Trophoblast cell (in vitro differentiated cells and primary cell): Measurements from ENCODE around the gene GINS2.

Experiments
- DNase-seq, 2 donors: peaks; one replicate each; pipeline ENCODE4 v3.0.0-alpha.2; 2016
- H2AFZ ChIP-seq: 2 replicates; pipeline ENCODE4 v1.6.1; 2013; ENCODE audit warnings: low read length, moderate library complexity, mild to moderate bottlenecking; ENCODE audit not compliant: insufficient read depth, poor library complexity
- H2AK5ac ChIP-seq: 2 replicates; pipeline ENCODE4 v1.6.1; 2013; ENCODE audit warnings: mild to moderate bottlenecking, low read length
- H2BK120ac ChIP-seq: 2 replicates; pipeline ENCODE4 v1.6.1; 2013; ENCODE audit warnings: low read length, mild to moderate bottlenecking, moderate library complexity; ENCODE audit not compliant: insufficient read depth, poor library complexity
- H2BK12ac ChIP-seq: 2 replicates; pipeline ENCODE4 v1.6.1; 2013; ENCODE audit warnings: mild to moderate bottlenecking, low read length, moderate library complexity
- H2BK5ac ChIP-seq: 2 replicates; pipeline ENCODE4 v1.6.1; 2013; ENCODE audit warnings: low read length, low read depth, moderate library complexity, mild to moderate bottlenecking; ENCODE audit not compliant: poor library complexity
- H3K14ac ChIP-seq: 2 replicates; pipeline ENCODE4 v1.6.1; 2013; ENCODE audit warnings: mild to moderate bottlenecking, low read length
- H3K18ac ChIP-seq: 2 replicates; pipeline ENCODE4 v1.6.1; 2013; ENCODE audit warnings: mild to moderate bottlenecking, low read length
- H3K23ac ChIP-seq: 2 replicates; pipeline ENCODE4 v1.6.1; 2013; ENCODE audit warnings: low read length
- H3K27ac ChIP-seq: 2 replicates; pipeline ENCODE4 v1.5.1; 2013; ENCODE audit warnings: low read depth, mild to moderate bottlenecking, inconsistent platforms, low read length, moderate library complexity
- H3K27me3 ChIP-seq: 2 replicates; pipeline ENCODE4 v1.6.1; 2013; ENCODE audit warnings: inconsistent platforms, mild to moderate bottlenecking, low read length, moderate library complexity; ENCODE audit not compliant: insufficient read depth
- H3K36me3 ChIP-seq, 2 experiments: 1 replicate in 1 of 2; 2 replicates in 1 of 2; pipeline ENCODE4 v1.6.1; 2013; ENCODE audit warnings: low read length in 2 of 2, mild to moderate bottlenecking in 2 of 2, moderate library complexity in 1 of 2; ENCODE audit not compliant: insufficient read depth in 2 of 2, control insufficient read depth in 1 of 2
- H3K4ac ChIP-seq: 2 replicates; pipeline ENCODE4 v1.6.1; 2013; ENCODE audit warnings: low read depth, mild to moderate bottlenecking, low read length, moderate library complexity
- H3K4me1 ChIP-seq, 2 experiments: 1 replicate in 1 of 2; 2 replicates in 1 of 2; pipeline ENCODE4 v1.6.1; 2013; ENCODE audit warnings: low read length in 2 of 2, mild to moderate bottlenecking in 2 of 2, moderate library complexity in 1 of 2; ENCODE audit not compliant: insufficient read depth in 2 of 2, control insufficient read depth in 1 of 2
- H3K4me2 ChIP-seq: 2 replicates; pipeline ENCODE4 v1.6.1; 2013; ENCODE audit warnings: inconsistent platforms, mild to moderate bottlenecking, low read length, moderate library complexity
- H3K4me3 ChIP-seq: 2 replicates; pipeline ENCODE4 v1.5.1; 2013; ENCODE audit warnings: mild to moderate bottlenecking, low read depth, low read length, inconsistent platforms
- H3K79me1 ChIP-seq: one replicate; pipeline ENCODE4 v1.6.1; 2013; ENCODE audit warnings: low read length
- H3K79me2 ChIP-seq: 2 replicates; pipeline ENCODE4 v1.6.1; 2013; ENCODE audit warnings: low read length, mild to moderate bottlenecking; ENCODE audit not compliant: control insufficient read depth, insufficient read depth, poor library complexity
- H3K9ac ChIP-seq: 2 replicates; pipeline ENCODE4 v1.6.1; 2013; ENCODE audit warnings: mild to moderate bottlenecking, low read length
- H3K9me3 ChIP-seq: 2 replicates; pipeline ENCODE4 v1.6.1; 2013; ENCODE audit warnings: low read depth, mild to moderate bottlenecking, control low read depth, inconsistent platforms, low read length; ENCODE audit not compliant: insufficient read depth
- H4K12ac ChIP-seq: 2 replicates; pipeline ENCODE4 v1.6.1; 2013; ENCODE audit warnings: low read depth, mild to moderate bottlenecking, low read length, moderate library complexity
- H4K8ac ChIP-seq: 2 replicates; pipeline ENCODE4 v1.6.1; 2013; ENCODE audit warnings: low read depth, mild to moderate bottlenecking, low read length, moderate library complexity
- H4K91ac ChIP-seq: one replicate; pipeline ENCODE4 v1.6.1; 2013; ENCODE audit warnings: low read depth, mild to moderate bottlenecking, low read length, moderate library complexity
- WGBS: extraction: QIAGEN DNeasy Blood & Tissue Kit; methylation state at CpG from one replicate; pipeline ENCODE4 v1.1.7; 2013; ENCODE audit warnings: missing lambda C conversion rate; ENCODE audit not compliant: insufficient read length, insufficient coverage; ENCODE audit errors: extremely low coverage; 5-methylcytosine and 5-hydroxymethylcytosine counted together

The GINS2 gene

DNA sequence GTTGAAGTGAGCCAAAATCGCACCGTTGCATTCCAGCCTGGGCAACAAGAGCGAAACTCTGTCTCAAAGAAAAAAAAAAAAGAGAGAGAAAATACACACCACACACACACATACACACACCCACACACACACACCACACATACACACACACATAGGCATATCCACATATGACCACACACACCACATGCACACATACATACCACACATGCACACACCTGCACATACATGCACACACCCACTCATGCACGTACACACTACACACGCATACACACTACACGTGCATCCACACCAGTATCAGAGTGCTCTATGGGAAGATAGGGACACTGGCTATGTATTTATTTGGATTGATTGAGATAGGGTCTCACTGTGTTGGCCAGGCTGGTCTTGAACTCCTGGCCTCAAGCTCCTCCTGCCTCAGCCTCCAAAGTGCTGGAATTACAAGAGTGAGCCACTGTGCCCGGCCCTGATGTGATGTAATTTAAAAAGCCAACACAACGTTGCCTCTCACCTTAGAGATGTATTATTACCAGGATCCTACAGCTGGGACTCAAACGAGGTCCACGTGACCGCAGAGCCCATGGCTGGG lies 17.8 kb upstream of the GINS2 start:
- no peak overlapping the region for H3K4ac ChIP-seq
- H3K14ac ChIP-seq: no peak overlapping the region
- H2AK5ac ChIP-seq: no peak overlapping the region
- H3K9ac ChIP-seq: peak overlapping the region; percentile 52
- WGBS: no CpG with 5 or more reads among the region's 11 CpGs
- H3K4me2 ChIP-seq: no peak overlapping the region
- H3K27me3 ChIP-seq: no peaks in the 10 kb centered on the region
- H4K91ac ChIP-seq: no peak overlapping the region
- no peaks in the 10 kb centered on the region for H3K9me3 ChIP-seq
- H3K4me3 ChIP-seq: peak overlapping the region; percentile 63
- H3K4me1 ChIP-seq: no peaks in the 10 kb centered on the region
- no peak overlapping the region for H3K27ac ChIP-seq
- no peak for DNase-seq
- no peaks in the 10 kb centered on the region for H3K79me2 ChIP-seq
- no peak overlapping the region for H2BK12ac ChIP-seq
- H3K36me3 ChIP-seq: no peaks in the 10 kb centered on the region
- no peak overlapping the region for H3K23ac ChIP-seq
- H3K18ac ChIP-seq: no peak overlapping the region
- H4K12ac ChIP-seq: no peak overlapping the region
- H2AFZ ChIP-seq: no peak overlapping the region
- no peak overlapping the region for H2BK120ac ChIP-seq
- H4K8ac ChIP-seq: no peak overlapping the region
- no peaks in the 10 kb centered on the region for H3K79me1 ChIP-seq
- no peak overlapping the region for H2BK5ac ChIP-seq

- Histone ChIP-seq H3K14ac (no peak overlapping the region), H4K91ac (no peak overlapping the region), H3K4ac (no peak overlapping the region), H3K79me1 (no peaks in the 10 kb centered on the region), H3K4me1 (no peaks in the 10 kb centered on the region), H2BK120ac (no peak overlapping the region), H3K27ac (no peak overlapping the region), H3K36me3 (no peaks in the 10 kb centered on the region), H2BK5ac (no peak overlapping the region), H3K4me3 (no peak overlapping the region), H2AFZ (no peak overlapping the region), H2AK5ac (no peak overlapping the region), H4K12ac (no peak overlapping the region), H3K18ac (no peak overlapping the region), H3K23ac (no peak overlapping the region), H3K27me3 (no peaks in the 10 kb centered on the region), H3K9me3 (no peaks in the 10 kb centered on the region), H2BK12ac (no peak overlapping the region), H3K9ac (no peak overlapping the region), H4K8ac (no peak overlapping the region), H3K4me2 (no peak overlapping the region), H3K79me2 (no peaks in the 10 kb centered on the region)
- DNase-seq: no peak
- WGBS: no CpG with 5 or more reads among the region's 20 CpGs
These were observed 16.4 kb upstream of the GINS2 start for GRCh38 chr16:85704900-85705846.

- H4K12ac ChIP-seq: no peak overlapping the region
- H3K4ac ChIP-seq: no peak overlapping the region
- no peak overlapping the region for H2BK120ac ChIP-seq
- H4K8ac ChIP-seq: no peak overlapping the region
- no peak for DNase-seq
- H3K27ac ChIP-seq: no peak overlapping the region
- H2BK12ac ChIP-seq: no peak overlapping the region
- H3K4me1 ChIP-seq: no peaks in the 10 kb centered on the region
- H2AK5ac ChIP-seq: no peak overlapping the region
- no peak overlapping the region for H3K23ac ChIP-seq
- no peaks in the 10 kb centered on the region for H3K79me1 ChIP-seq
- no peaks in the 10 kb centered on the region for H3K36me3 ChIP-seq
- no peak overlapping the region for H2AFZ ChIP-seq
- H3K27me3 ChIP-seq: no peaks in the 10 kb centered on the region
- H3K4me2 ChIP-seq: no peak overlapping the region
- H4K91ac ChIP-seq: no peak overlapping the region
- H3K18ac ChIP-seq: no peak overlapping the region
- no peaks in the 10 kb centered on the region for H3K9me3 ChIP-seq
- H2BK5ac ChIP-seq: no peak overlapping the region
- H3K79me2 ChIP-seq: no peaks in the 10 kb centered on the region
- no peak overlapping the region for H3K14ac ChIP-seq
- no CpG with 5 or more reads among the region's 11 CpGs for WGBS
- no peak overlapping the region for H3K9ac ChIP-seq
- H3K4me3 ChIP-seq: no peak overlapping the region
These were observed 15.3 kb upstream of the GINS2 start for GRCh38 chr16:85704011-85704410.

GRCh38 chr16:85699628-85700027 lies 10.9 kb upstream of the GINS2 start:
- Histone ChIP-seq H2AK5ac (no peak overlapping the region), H3K18ac (no peak overlapping the region)

More at GRCh38 chr16:85699628-85700027, 10.9 kb upstream of the GINS2 start:
- Histone ChIP-seq H4K91ac (no peak overlapping the region), H2BK5ac (no peak overlapping the region), H3K4me1 (no peaks in the 10 kb centered on the region), H3K4ac (no peak overlapping the region), H2BK12ac (no peak overlapping the region), H3K79me1 (no peaks in the 10 kb centered on the region), H2BK120ac (no peak overlapping the region), H4K8ac (no peak overlapping the region), H3K23ac (no peak overlapping the region), H3K79me2 (no peaks in the 10 kb centered on the region), H3K9me3 (peaks cover 2% of the 10 kb centered on the region), H3K4me3 (no peak overlapping the region), H3K27me3 (no peaks in the 10 kb centered on the region), H3K36me3 (no peaks in the 10 kb centered on the region), H3K4me2 (no peak overlapping the region), H4K12ac (no peak overlapping the region), H3K14ac (no peak overlapping the region), H3K9ac (no peak overlapping the region), H2AFZ (no peak overlapping the region), H3K27ac (no peak overlapping the region)
- DNase-seq: peak; percentile 57 to 76
- WGBS: no CpG with 5 or more reads among the region's 7 CpGs
